ENCODE measurements around the gene PRR22.
"Not testable (repeated sequence)": the region's sequence is repeated elsewhere in the genome, so short reads cannot be mapped to it uniquely, and the experiment has no call there.

PRR22 gene

DNA sequence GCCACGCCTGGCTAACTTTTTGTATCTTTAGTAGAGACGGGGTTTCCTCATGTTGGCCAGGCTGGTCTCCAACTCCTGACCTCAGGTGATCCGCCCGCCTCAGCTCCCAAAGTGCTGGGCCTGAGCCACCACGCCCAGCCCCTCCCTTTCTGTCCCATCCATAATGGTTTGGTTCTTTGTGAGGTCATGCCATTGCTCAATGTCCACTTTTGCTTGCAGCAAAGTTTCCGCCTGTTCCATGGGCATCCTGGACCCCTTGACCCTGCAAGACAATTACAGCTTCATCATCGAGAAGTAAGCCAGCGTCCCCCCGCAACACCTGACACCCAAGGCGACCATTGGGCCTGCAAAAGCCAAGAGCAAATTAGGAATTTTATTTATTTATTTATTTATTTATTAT lies 16.6 kb downstream of the PRR22 start:
- Mint-ChIP-seq H3K9me3 (no peaks in the 10 kb centered on the region), H3K36me3 (ENCODE audit: low read depth) (no peaks in the 10 kb centered on the region), H3K4me1 (ENCODE audit: low read depth) (no peaks in the 10 kb centered on the region), H3K27me3 (peaks cover 3% of the 10 kb centered on the region), H3K27ac (no peak overlapping the region), H3K4me3 (no peak overlapping the region)

DNA sequence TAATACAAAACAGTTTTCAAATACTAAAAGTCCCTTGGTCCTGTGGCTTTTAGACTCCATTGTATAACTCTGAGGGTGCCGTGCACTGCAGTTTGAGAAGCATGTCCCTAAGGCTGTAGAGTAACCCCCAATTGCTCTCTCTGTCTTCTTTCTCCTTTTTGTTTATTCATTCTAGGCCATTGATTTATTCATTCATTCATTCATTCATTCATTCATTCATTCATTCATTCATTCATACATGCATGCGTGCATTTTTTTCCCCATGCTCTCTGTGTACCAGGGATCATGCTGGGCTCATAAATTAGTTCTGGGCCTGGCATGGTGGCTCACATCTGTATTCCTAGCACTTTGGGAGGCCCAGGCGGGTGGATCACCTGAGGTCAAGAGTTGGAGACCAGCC lies 19.3 kb downstream of the PRR22 start:
- Mint-ChIP-seq H3K9me3 (no peaks in the 10 kb centered on the region), H3K4me3 (no peak overlapping the region), H3K4me1 (ENCODE audit: low read depth) (no peaks in the 10 kb centered on the region), H3K27me3 (peaks cover 8% of the 10 kb centered on the region), H3K27ac (no peak overlapping the region), H3K36me3 (ENCODE audit: low read depth) (no peaks in the 10 kb centered on the region)

DNA sequence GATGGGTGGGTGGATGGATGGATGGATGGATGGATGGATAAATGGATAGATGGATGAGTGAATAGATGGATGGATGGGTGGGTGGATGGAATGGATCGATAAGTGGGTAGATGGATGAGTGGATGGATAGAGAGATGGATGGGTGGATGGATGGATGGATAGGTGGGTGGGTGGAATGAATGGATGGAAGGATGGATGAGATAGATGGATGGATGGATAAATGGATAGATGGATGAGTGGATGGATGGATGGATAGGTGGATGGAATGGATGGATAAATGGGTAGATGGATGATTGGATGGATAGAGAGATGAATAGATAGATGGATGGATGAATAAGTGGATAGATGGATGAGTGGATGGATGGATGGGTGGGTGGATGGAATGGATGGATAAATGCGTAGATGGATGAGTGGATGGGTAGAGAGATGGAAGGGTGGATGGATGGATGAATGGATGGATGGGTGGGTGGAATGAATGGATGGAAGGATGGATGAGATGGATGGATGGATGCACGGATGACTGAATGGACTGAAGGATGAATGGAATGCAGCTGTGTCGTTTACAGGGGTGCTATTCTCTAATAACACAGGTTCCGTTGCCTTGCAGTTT lies 21.8 kb downstream of the PRR22 start:
- H3K27ac Mint-ChIP-seq: no peak overlapping the region
- H3K9me3 Mint-ChIP-seq: no peaks in the 10 kb centered on the region
- H3K27me3 Mint-ChIP-seq: peaks cover 8% of the 10 kb centered on the region
- H3K4me3 Mint-ChIP-seq: no peak overlapping the region
- H3K36me3 Mint-ChIP-seq (ENCODE audit: low read depth): no peaks in the 10 kb centered on the region
- H3K4me1 Mint-ChIP-seq (ENCODE audit: low read depth): no peaks in the 10 kb centered on the region

DNA sequence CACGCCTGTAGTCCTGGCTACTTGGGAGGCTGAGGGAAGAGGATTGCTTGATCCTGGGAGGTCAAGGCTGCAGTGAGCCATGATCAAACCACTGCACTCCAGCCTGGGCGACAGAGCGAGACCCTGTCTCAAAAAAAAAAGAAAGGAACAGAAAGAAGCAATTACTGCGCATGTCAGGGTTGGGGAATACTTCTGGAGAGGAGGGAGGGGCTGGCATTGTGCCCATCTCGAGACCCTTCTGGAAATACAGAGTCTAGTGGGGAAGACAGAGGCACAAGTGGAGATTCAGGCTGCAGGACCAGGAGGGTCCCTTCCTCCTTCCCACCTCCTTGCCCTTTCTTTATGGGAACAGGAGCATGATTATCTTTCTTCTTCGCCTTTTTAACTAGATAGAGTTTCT lies 30.8 kb downstream of the PRR22 start:
- no peaks in the 10 kb centered on the region for H3K36me3 Mint-ChIP-seq (ENCODE audit: low read depth)
- no peaks in the 10 kb centered on the region for H3K9me3 Mint-ChIP-seq
- no peak overlapping the region for H3K4me3 Mint-ChIP-seq
- peaks cover 3% of the 10 kb centered on the region for H3K27me3 Mint-ChIP-seq
- no peak overlapping the region for H3K27ac Mint-ChIP-seq
- H3K4me1 Mint-ChIP-seq (ENCODE audit: low read depth): no peaks in the 10 kb centered on the region

DNA sequence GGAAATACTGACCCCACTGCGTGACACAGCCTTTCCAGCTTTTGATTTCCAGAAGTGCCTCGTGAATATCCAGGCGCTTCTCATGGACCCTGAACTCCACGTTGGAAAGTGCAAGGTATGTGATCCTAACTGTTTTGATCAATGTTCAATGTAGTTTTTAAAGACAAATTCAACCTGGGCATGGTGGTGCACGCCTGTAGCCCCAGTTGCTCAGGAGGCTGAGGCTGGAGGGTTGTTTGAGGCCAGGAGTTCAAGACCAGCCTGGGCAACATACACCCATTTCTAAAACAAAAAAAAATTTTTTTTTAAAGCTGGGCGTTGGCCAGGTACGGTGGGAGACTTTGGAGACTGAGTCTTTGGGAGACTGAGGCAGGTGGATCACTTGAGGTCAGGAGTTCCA lies 32.8 kb downstream of the PRR22 start:
- Mint-ChIP-seq H3K27ac (no peak overlapping the region), H3K9me3 (no peaks in the 10 kb centered on the region), H3K27me3 (peaks cover 3% of the 10 kb centered on the region), H3K4me3 (no peak overlapping the region), H3K4me1 (ENCODE audit: low read depth) (no peaks in the 10 kb centered on the region), H3K36me3 (ENCODE audit: low read depth) (no peaks in the 10 kb centered on the region)

DNA sequence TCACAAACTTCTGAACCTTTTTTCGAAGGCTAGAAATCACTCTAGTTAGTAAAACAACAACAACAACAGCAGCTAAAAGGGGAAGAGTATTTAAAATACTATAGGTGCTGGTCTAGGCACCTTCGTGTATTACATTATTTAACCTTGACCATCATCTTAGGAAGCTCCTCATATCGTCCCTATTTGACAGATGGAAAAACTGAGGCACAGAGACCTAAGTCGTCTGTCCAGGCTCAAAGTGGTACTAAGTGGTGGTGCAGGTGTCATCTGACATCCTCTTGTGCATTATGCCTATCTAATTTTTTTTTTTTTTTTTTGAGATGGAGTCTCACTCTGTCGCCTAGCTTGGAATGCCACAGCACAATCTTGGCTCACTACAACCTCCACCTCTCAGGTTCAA lies 35.0 kb downstream of the PRR22 start:
- no peaks in the 10 kb centered on the region for H3K36me3 Mint-ChIP-seq (ENCODE audit: low read depth)
- no peak overlapping the region for H3K27ac Mint-ChIP-seq
- no peaks in the 10 kb centered on the region for H3K4me1 Mint-ChIP-seq (ENCODE audit: low read depth)
- no peak overlapping the region for H3K4me3 Mint-ChIP-seq
- H3K27me3 Mint-ChIP-seq: peaks cover 3% of the 10 kb centered on the region
- no peaks in the 10 kb centered on the region for H3K9me3 Mint-ChIP-seq

DNA sequence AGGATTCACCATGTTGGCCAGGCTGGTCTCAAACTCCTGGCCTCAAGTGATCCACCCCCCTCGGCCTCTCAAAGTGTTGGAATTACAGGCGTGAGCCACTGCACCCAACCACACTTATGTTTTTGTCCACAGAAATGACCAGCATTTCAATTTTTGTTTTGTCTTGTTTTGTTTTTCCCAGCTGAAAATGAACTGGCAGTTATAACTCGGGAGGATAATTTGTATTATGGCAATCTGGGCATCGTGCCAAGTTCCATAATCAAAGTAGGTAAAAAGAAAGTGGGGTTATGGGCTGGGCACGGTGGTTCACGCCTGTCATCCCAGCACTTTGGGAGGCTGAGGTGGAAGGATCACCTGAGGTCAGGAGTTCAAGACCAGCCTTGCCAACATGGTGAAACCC lies 35.6 kb downstream of the PRR22 start:
- not testable (repeated sequence) for H3K36me3 Mint-ChIP-seq (ENCODE audit: low read depth); H3K27ac Mint-ChIP-seq; H3K27me3 Mint-ChIP-seq; H3K9me3 Mint-ChIP-seq; H3K4me1 Mint-ChIP-seq (ENCODE audit: low read depth); H3K4me3 Mint-ChIP-seq

DNA sequence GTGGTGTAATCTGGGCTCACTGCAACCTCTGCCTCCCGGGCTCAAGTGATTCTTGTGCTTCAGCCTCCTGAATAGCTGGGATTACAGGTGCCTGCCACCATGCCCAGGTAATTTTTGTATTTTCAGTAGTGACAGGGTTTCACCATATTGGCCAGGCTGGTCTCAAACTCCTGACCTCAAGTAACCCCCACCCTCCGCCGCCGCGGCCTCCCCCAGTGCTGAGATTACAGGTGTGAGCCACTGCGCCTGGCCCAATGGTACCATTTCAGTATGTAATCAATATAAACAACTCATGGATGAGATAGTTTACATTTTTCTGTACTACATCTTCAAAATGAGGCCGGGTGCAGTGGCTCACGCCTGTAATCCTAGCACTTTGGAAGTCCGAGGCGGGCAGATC lies 39.5 kb downstream of the PRR22 start:
- H3K4me1 Mint-ChIP-seq (ENCODE audit: low read depth); H3K36me3 Mint-ChIP-seq (ENCODE audit: low read depth); H3K27me3 Mint-ChIP-seq; H3K4me3 Mint-ChIP-seq; H3K9me3 Mint-ChIP-seq; H3K27ac Mint-ChIP-seq: not testable (repeated sequence)

DNA sequence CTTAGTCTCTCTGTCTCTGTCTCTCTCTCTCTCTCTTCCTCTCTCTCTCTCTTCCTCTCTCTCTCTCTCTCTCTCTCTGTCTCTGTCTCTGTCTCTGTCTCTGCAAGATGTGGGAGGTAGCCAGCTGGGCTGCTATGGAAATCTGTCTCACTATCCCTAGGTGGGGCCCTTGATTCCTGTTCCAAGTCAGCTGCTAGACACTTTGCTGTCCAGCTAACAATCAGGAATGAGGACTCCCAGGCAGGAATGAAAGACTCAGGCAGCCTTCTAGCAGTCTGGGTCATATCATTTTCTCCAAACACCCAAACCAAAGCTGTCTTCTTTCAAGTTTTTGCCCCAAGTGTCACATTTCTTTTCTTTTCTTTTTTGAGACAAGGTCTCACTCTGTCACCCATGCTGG lies 40.9 kb downstream of the PRR22 start:
- H3K4me3 Mint-ChIP-seq: no peak overlapping the region
- no peak overlapping the region for H3K27ac Mint-ChIP-seq
- H3K27me3 Mint-ChIP-seq: peaks cover 3% of the 10 kb centered on the region
- no peaks in the 10 kb centered on the region for H3K4me1 Mint-ChIP-seq (ENCODE audit: low read depth)
- H3K36me3 Mint-ChIP-seq (ENCODE audit: low read depth): no peaks in the 10 kb centered on the region
- H3K9me3 Mint-ChIP-seq: no peaks in the 10 kb centered on the region

DNA sequence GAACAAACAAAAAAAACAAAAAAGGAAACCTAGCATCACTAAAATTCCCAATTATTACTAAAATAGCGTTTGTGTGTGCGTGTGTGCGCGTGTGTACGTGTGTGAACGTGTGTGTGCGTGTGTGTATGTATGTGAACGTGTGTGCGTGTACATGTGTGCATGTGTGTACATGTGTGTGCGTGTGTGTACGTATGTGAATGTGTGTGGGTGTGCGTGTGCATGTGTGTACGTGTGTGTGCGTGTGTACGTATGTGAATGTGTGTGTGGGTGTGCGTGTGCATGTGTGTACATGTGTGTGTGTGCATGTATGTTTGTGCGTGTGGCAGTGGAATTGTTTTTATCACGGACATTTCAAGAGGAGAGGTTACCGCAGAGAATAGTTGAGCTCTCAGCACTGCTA lies 42.5 kb downstream of the PRR22 start:
- Mint-ChIP-seq H3K27me3 (peaks cover 5% of the 10 kb centered on the region), H3K27ac (no peak overlapping the region), H3K4me3 (no peak overlapping the region), H3K4me1 (ENCODE audit: low read depth) (no peaks in the 10 kb centered on the region), H3K36me3 (ENCODE audit: low read depth) (no peaks in the 10 kb centered on the region), H3K9me3 (no peaks in the 10 kb centered on the region)

DNA sequence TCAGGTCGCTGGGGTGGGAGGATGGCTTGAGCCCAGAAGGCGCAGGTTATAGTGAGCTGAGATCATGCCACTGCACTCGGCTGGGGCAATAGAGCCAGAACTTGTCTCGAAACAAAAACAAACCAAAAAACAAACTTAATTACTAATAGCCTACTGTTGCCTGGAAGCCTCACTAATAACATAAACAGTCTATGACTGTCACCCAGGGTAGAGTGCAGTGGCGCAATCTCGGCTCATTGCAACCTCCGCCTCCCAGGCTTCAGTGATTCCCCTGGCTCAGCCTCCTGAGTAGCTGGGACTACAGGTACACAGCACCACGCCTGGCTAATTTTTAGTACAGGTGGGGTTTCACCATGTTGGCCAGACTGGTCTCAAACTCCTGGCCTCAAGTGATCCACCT lies 46.1 kb downstream of the PRR22 start:
- Mint-ChIP-seq H3K9me3 (no peaks in the 10 kb centered on the region), H3K4me3 (no peak overlapping the region), H3K36me3 (ENCODE audit: low read depth) (no peaks in the 10 kb centered on the region), H3K27me3 (peaks cover 7% of the 10 kb centered on the region), H3K27ac (no peak overlapping the region), H3K4me1 (ENCODE audit: low read depth) (no peaks in the 10 kb centered on the region)

DNA sequence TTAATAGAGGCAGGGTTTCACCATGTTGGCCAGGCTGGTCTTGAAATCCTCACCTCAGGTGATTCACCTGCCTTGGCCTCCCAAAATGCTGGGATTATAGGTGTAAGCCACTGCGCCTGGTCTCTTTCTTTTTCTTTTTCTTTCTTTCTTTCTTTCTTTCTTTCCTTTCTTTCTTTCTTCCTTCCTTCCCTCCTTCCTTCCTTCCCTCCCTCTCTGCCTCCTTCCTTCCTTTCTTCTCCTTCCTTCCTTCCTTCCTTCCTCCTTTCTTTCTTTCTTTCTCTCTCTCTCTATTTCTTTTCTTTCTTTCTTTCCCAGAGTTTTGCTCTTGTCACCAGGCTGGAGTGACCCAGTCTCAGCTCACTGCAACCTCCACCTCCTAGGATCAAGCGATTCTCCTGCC lies 51.4 kb downstream of the PRR22 start:
- H3K9me3 Mint-ChIP-seq, H3K4me3 Mint-ChIP-seq: not testable (repeated sequence)

More for the DNA sequence above, 51.4 kb downstream of the PRR22 start:
- not testable (repeated sequence) for H3K27ac Mint-ChIP-seq; H3K27me3 Mint-ChIP-seq; H3K4me1 Mint-ChIP-seq (ENCODE audit: low read depth); H3K36me3 Mint-ChIP-seq (ENCODE audit: low read depth)
